Motor neuron (in vitro differentiated cells): ENCODE measurements around the gene IQCE. TPM values are rescaled to one million over a fixed set of nuclear protein-coding genes. Genes with fewer than 3 reads are reported as not detected.

Experiments
- ATAC-seq, 8 experiments: fragments of 200-7000 bp; cut with Tn5 transposase; replicated peaks in 6 of 8; 2 replicates each; pipeline ENCODE4 v1.8.0; 2021; ENCODE audit warnings: mild to moderate bottlenecking in 8 of 8, moderate library complexity in 8 of 8
- H3K27ac ChIP-seq, 2 donors: fragments of 250-450 bp; sonication (Bioruptor Pico); 2 replicates each; pipeline ENCODE4 v1.9.0; 2021; ENCODE audit warnings: antibody characterized with exemption in 2 of 2, mild to moderate bottlenecking in 2 of 2, moderate library complexity in 1 of 2
- H3K4me1 ChIP-seq, 2 donors: fragments of 250-450 bp; sonication (Bioruptor Pico); replicated peaks in 1 of 2; 2 replicates each; pipeline ENCODE4 v1.6.1; 2021; ENCODE audit warnings: antibody characterized with exemption in 2 of 2, mild to moderate bottlenecking in 2 of 2, moderate library complexity in 1 of 2
- H3K4me3 ChIP-seq, 5 donors: fragments of 250-450 bp; sonication (Bioruptor Pico); 2 replicates each; pipeline ENCODE4 v1.9.0; 2021; ENCODE audit warnings: antibody characterized with exemption in 5 of 5, mild to moderate bottlenecking in 5 of 5, moderate library complexity in 4 of 5
- WGBS, 10 experiments: fragments of 450-650 bp; shearing (Covaris generic); methylation state at CpG; one replicate each; pipeline ENCODE4 v1.0.0; 2022; 5-methylcytosine and 5-hydroxymethylcytosine counted together
- in situ Hi-C, 9 experiments: fragments of 400-800 bp; cut with MboI; loops; one replicate each; pipeline ENCODE4 v1.15.0; 2021; ENCODE audit warnings: low sequenced_read_pairs in 9 of 9, low pct_unique_long_range_greater_than_20kb in 2 of 9; ENCODE audit not compliant: unreplicated experiment in 9 of 9
- total RNA-seq, 8 experiments: library from RNA; unstranded; fragments of 300-600 nt; gene quantifications; 2 replicates each; pipeline versions ENCODE4 v1.2.3 to v1.2.4, GENCODE V29; 2022

IQCE gene
- 10 to 100 TPM in 3 of 8 experiments, 1 to 10 TPM in 5; 5.5 to 26.5 (median 6.5) TPM for total RNA-seq

- Histone ChIP-seq H3K27ac (peak within 1 kb of the TSS; percentile 7 to 80), H3K4me3 (peak within 1 kb of the TSS; percentile 59 to 96 (median 81)), H3K4me1 (peaks cover 6 to 12% of the 10 kb centered on the region in 2 donors)
- WGBS, 10 experiments, result 0 to 48% (median 0%) methylated on average over 1 to 9 of the region's 66 CpGs; no CpG with 5 or more reads in 4 of the 10 experiments
- in situ Hi-C loops, result no loop called here
- peak; percentile 33 to 73 (median 66) for ATAC-seq
Measured at GRCh38 chr7:2558629-2559282, at the start of gene IQCE. TSS of gene IQCE (plus strand) at chr7:2558979. CDS start at chr7:2559182, 203 bp downstream.

GRCh38 chr7:2509298-2509906 is 49.4 kb upstream of the IQCE start:
- H3K27ac ChIP-seq, result peak overlapping the region in 1 of 2 donors; percentile 2
- in situ Hi-C loops, result no loop called here
- ATAC-seq, result no peak

DNA sequence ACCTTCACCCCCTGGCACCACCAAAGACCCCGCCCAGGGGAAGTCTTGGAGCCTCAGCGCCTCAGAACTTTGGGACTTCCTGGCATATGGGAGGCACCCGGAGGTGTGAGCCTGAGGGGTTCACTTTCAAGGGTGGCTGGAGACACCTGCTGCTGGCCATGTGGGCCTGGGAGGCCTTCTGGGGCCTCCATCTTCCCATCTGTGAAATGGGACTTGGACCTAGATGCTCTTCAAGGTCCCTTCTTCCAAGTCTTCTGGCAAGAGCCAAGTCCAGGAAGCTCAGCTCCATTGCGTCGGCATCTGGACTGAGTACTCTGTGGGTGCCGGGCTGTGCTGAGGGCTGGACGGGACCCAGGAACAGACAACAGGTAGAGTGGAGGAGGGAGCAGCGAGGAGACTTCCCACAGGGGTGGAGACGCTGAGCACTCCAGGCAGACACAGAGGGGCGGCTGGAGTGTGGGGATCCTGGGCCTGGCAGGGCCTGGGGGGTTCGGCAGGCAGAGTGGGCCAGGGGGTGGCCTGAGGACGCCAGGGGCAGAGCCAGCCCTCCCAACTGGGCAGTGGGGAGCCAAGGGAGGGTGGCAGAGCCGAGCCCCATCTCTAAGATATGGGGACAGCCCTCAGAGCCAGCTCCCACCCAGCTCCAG is 48.5 kb upstream of the IQCE start:
- no peak overlapping the region for H3K4me3 ChIP-seq
- H3K4me1 ChIP-seq, result peaks cover 31 to 33% of the 10 kb centered on the region in 2 donors
- in situ Hi-C loops, result no loop called here
- 82 to 100% (median 100%) methylated on average over 1 to 2 of the region's 13 CpGs; no CpG with 5 or more reads in 7 of the 10 experiments for WGBS, 10 experiments
- no peak for ATAC-seq
- H3K27ac ChIP-seq, result no peak overlapping the region

More at GRCh38 chr7:2509298-2509906, 49.4 kb upstream of the IQCE start:
- 10 to 100% (median 52%) methylated on average over 2 to 4 of the region's 23 CpGs; no CpG with 5 or more reads in 7 of the 10 experiments for WGBS, 10 experiments
- H3K4me3 ChIP-seq, result no peak overlapping the region
- H3K4me1 ChIP-seq, result peaks cover 31 to 36% of the 10 kb centered on the region in 2 donors

DNA sequence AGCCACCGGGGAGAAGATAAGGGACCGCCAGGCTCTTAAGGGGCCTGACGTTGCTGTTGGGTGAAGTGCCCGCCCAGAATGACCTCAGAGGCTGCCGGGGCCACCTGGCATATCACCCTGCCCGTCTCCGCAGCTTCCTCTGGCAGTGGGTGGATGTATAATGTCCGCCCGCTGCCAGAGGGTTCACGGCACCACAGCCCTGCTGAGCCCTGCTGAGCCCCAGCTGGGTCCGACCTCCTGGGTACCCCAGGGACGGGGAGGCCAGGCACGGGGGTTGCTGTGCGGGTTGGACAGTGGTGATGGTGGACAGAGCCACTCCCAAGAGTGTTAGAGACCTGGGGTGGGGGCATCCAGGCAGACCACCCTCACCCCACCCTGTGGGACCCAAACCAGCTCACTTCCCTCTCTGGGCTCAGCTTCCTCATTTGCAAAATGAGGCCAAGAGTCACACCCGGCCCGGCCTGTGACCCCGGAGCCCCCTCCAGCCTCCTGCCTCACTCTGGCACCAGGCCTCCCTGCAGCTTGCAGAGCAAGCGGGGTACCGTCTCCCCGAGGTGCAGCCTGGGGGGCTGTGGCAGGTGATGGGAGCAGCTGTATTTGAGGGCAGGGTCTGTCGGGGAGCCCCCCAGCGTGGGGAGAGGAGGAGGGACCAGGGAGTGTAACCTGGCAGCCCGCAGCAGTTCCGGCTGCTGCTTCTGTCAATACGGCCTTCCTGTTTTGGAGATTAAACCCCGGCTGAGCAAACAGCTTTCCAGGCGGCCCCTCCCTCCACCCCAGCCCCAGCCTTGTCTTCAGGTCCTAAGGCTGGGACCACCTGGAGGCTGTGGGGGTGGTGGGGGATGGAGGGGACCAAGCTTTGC is 47.6 kb upstream of the IQCE start:
- in situ Hi-C loops, result no loop called here
- peak in 2 of 8 experiments; percentile 14 to 24 for ATAC-seq
- Histone ChIP-seq H3K27ac (no peak overlapping the region), H3K4me3 (no peak overlapping the region), H3K4me1 (peaks cover 31 to 35% of the 10 kb centered on the region in 2 donors)
- WGBS, 10 experiments, result 37 to 100% (median 64%) methylated on average over 1 to 6 of the region's 27 CpGs; no CpG with 5 or more reads in 6 of the 10 experiments

GRCh38 chr7:2511769-2512168 is 47.0 kb upstream of the IQCE start:
- H3K4me3 ChIP-seq, result no peak overlapping the region
- in situ Hi-C loops, result no loop called here
- ATAC-seq, result no peak
- H3K27ac ChIP-seq, result no peak overlapping the region
- 69 to 100% (median 80%) methylated on average over 1 to 7 of the region's 18 CpGs; no CpG with 5 or more reads in 6 of the 10 experiments for WGBS, 10 experiments
- peaks cover 31 to 41% of the 10 kb centered on the region in 2 donors for H3K4me1 ChIP-seq

DNA sequence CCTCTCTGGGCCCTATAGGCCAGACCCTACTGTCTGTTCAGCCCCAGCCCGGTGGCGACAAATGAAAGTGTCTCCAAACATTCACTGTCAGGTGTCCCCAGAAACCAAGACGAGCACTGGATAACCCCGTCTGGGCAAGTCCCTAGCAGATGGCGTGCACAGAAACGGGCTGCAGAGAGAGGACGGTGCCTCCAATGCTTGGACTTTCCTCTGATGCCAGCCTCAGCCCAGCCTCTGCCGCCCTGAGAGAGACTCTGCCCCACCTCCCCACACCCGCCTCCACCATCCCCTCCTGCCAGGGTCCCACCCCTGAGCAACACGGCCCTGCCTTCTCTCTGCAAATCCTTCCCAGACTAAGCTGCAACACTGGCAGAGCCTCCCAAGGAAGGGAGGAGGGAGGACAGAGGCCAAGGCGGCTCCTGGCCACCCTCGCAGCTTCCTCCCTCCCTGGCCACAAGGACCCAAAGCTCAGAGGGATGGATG is 46.6 kb upstream of the IQCE start:
- Histone ChIP-seq H3K4me1 (peaks cover 31 to 45% of the 10 kb centered on the region in 2 donors), H3K4me3 (no peak overlapping the region), H3K27ac (no peak overlapping the region)
- WGBS, 10 experiments, result 29 to 81% (median 53%) methylated on average over 1 to 6 of the region's 12 CpGs; no CpG with 5 or more reads in 6 of the 10 experiments
- in situ Hi-C loops, result no loop called here
- peak in 3 of 8 experiments; percentile 13 to 38 (median 23) for ATAC-seq

DNA sequence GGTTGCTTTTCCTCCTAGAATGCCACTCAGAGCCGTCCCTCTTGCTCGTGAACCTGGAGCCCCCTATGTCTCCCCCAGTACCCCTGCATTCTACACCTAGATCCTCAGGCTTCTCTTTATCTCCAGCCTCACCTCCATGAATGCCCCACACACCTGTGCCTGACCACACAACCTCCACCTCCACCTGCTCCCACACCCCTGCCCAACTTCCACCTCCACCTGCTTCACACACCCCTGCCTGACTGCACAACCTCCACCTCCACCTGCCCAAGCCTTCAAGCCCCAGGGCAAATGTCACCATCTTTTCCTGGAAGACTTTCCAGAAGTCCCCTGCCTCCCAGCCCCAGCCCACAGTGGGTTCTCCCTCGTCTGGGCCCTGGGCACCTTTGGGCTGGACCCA is 46.1 kb upstream of the IQCE start:
- in situ Hi-C loops, result no loop called here
- Histone ChIP-seq H3K4me3 (no peak overlapping the region), H3K4me1 (peaks cover 31 to 50% of the 10 kb centered on the region in 2 donors), H3K27ac (no peak overlapping the region)
- no peak for ATAC-seq
- WGBS, 10 experiments, result 80 to 100% (median 80%) methylated on average over 1 of the region's 3 CpGs; no CpG with 5 or more reads in 7 of the 10 experiments

- in situ Hi-C loops, result no loop called here
- H3K4me1 ChIP-seq, result peaks cover 33 to 55% of the 10 kb centered on the region in 2 donors
Measured at GRCh38 chr7:2513702-2514101, 45.1 kb upstream of the IQCE start.

DNA sequence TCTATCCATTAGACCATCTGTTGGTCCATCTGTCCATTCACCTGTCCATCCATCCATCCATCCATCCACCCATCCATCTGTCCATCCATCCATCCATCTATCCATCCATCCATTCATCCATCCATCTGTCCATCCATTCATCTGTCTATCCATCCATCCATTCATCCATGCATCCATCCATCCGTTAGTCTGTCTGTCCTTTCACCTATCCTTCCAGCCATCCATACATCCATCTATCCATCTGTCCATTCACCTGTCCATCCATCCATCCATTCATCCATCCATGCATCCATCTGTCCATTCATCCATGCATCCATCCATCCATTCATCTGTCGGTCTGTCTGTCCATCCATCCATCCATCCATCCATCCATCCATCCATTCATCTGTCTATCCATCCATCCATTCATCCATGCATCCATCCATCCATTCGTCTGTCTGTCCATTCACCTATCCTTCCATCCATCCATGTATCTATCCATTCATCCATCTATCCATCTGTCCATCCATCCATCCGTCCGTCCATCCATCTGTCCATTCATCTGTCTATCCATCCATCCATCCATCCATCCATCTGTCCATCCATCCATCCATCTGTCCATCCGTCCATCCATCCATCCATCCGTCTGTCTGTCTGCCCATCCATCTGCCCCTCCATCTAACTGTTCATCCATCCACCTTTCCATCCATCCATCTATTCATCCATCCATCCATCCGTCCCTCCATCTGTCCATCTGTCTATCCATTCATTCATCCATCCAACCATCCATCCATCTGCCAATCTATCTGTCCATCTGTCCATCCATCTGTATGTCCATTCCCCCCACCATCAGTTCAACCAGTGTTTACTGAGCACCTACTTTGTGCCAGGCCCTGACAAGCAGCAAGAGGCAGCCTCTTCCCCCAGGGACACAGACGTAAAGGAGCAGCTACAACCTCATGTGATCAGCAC is 44.0 kb upstream of the IQCE start:
- peaks cover 26 to 49% of the 10 kb centered on the region in 2 donors for H3K4me1 ChIP-seq
- in situ Hi-C loops, result no loop called here
- no peak for ATAC-seq
- H3K4me3 ChIP-seq, result no peak overlapping the region
- no peak overlapping the region for H3K27ac ChIP-seq
- 60 to 100% (median 74%) methylated on average over 2 to 9 of the region's 9 CpGs for WGBS, 10 experiments

More at GRCh38 chr7:2513702-2514101, 45.1 kb upstream of the IQCE start:
- WGBS, 10 experiments, result 52 to 100% (median 70%) methylated on average over 1 to 2 of the region's 7 CpGs; no CpG with 5 or more reads in 6 of the 10 experiments
- Histone ChIP-seq H3K27ac (no peak overlapping the region), H3K4me3 (no peak overlapping the region)
- no peak for ATAC-seq

GRCh38 chr7:2515424-2516193 is 43.2 kb upstream of the IQCE start:
- 0 to 100% (median 93%) methylated on average over 1 to 3 of the region's 15 CpGs; no CpG with 5 or more reads in 7 of the 10 experiments for WGBS, 10 experiments
- in situ Hi-C loops, result no loop called here
- Histone ChIP-seq H3K4me1 (peaks cover 26 to 48% of the 10 kb centered on the region in 2 donors), H3K4me3 (no peak overlapping the region), H3K27ac (no peak overlapping the region)
- no peak for ATAC-seq

GRCh38 chr7:2516194-2516555 is 42.6 kb upstream of the IQCE start:
- 10 to 100% (median 52%) methylated on average over 2 to 4 of the region's 8 CpGs; no CpG with 5 or more reads in 6 of the 10 experiments for WGBS, 10 experiments
- Histone ChIP-seq H3K4me1 (peaks cover 22 to 44% of the 10 kb centered on the region in 2 donors), H3K27ac (no peak overlapping the region), H3K4me3 (no peak overlapping the region)
- in situ Hi-C loops, result no loop called here
- ATAC-seq, result no peak
